Duodenal mucosa (tissue), 2 donors: ENCODE measurements around the gene NUDT4.

Experiments
- H3K27ac ChIP-seq: one replicate; pipeline ENCODE4 v1.7.0; 2013; ENCODE audit warnings: low read depth, low read length
- H3K27me3 ChIP-seq, 2 donors: one replicate each; pipeline ENCODE4 v1.7.0; 2013; ENCODE audit warnings: low read length in 2 of 2, control low read depth in 1 of 2; ENCODE audit not compliant: insufficient read depth in 2 of 2, control insufficient read depth in 1 of 2
- H3K36me3 ChIP-seq, 2 donors: one replicate each; pipeline ENCODE4 v1.7.0; 2013; ENCODE audit warnings: low read length in 2 of 2, control low read depth in 1 of 2; ENCODE audit not compliant: insufficient read depth in 2 of 2, control insufficient read depth in 1 of 2
- H3K4me1 ChIP-seq, 2 donors: one replicate each; pipeline ENCODE4 v1.7.0; 2013; ENCODE audit warnings: low read length in 2 of 2, control low read depth in 1 of 2; ENCODE audit not compliant: insufficient read depth in 2 of 2, control insufficient read depth in 1 of 2
- H3K4me3 ChIP-seq, 2 donors: one replicate each; pipeline ENCODE4 v1.7.0; 2013; ENCODE audit warnings: low read length in 2 of 2, low read depth in 1 of 2
- H3K9ac ChIP-seq, 2 donors: one replicate each; pipeline ENCODE4 v1.7.0; 2013; ENCODE audit warnings: low read length in 2 of 2, low read depth in 1 of 2
- H3K9me3 ChIP-seq, 2 donors: one replicate each; pipeline ENCODE4 v1.7.0; 2013; ENCODE audit warnings: low read length in 2 of 2, control low read depth in 1 of 2; ENCODE audit not compliant: control insufficient read depth in 1 of 2

Gene NUDT4

GRCh38 chr12:93441081-93441616 lies 63.4 kb downstream of the NUDT4 start:
- peak overlapping the region; percentile 79 to 95 for H3K4me3 ChIP-seq
- peaks cover 28 to 32% of the 10 kb centered on the region in 2 donors for H3K4me1 ChIP-seq
- H3K9me3 ChIP-seq, result no peaks in the 10 kb centered on the region
- H3K36me3 ChIP-seq, result no peaks in the 10 kb centered on the region
- no peaks in the 10 kb centered on the region for H3K27me3 ChIP-seq
- peak overlapping the region; percentile 79 to 92 for H3K9ac ChIP-seq
- H3K27ac ChIP-seq, result peak overlapping the region; percentile 86

DNA sequence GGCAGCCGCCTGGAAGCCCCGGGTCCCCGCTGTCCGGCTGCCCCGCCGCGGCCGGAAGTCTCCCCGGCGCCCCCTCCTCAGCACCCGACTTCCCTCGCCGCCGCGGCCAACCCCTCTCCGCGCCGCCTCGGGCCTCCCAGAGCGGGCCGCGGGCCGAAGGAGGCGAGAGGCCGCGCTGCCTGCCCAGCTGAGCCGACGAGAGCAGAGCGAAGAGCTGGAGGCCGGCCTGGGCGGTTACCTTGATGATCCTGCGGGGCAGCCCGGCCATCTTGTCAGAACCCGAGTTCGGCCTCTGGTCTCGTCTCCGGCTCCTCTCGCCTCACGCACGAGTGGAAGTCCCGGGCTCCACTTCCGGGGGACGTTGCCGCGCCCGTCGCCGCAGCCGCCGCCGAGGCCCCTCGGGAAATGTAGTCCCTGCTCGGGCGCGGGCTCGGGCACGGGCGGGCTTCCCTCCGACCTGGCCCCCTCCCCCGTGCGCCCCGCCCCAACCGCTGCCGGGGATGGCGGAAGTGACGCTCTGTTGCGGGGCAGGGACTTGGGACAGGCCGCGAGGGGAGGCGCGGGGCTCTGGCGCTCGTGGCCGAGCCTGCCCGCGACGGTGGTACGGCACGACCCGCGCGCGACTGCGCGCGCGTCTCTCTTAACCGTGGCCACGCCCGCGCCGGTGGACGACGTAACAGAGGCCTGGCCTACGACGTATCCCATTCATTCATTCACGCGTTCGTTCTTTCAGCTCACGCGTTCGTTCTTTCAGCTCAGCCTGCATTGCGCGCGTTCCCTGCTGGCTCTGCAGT lies 64.1 kb downstream of the NUDT4 start, which contains the start of gene UBE2N:
UBE2N (minus strand) TSS at position 331 of the 794 bp plus-strand sequence; CDS start at position 268, 63 bp downstream.
- Histone ChIP-seq H3K9ac (peak within 1 kb of the TSS; percentile 89 to 92), H3K9me3 (no peaks in the 10 kb centered on the region), H3K4me3 (peak within 1 kb of the TSS; percentile 79 to 95), H3K27me3 (no peaks in the 10 kb centered on the region), H3K27ac (peak within 1 kb of the TSS; percentile 86), H3K4me1 (peaks cover 28 to 32% of the 10 kb centered on the region in 2 donors), H3K36me3 (no peaks in the 10 kb centered on the region)

GRCh38 chr12:93442411-93443340 lies 65.0 kb downstream of the NUDT4 start:
- peak overlapping the region; percentile 89 to 92 for H3K9ac ChIP-seq
- H3K36me3 ChIP-seq, result no peaks in the 10 kb centered on the region
- H3K4me3 ChIP-seq, result peak overlapping the region; percentile 79 to 95
- peak overlapping the region; percentile 82 for H3K27ac ChIP-seq
- peaks cover 28 to 32% of the 10 kb centered on the region in 2 donors for H3K4me1 ChIP-seq
- H3K9me3 ChIP-seq, result no peaks in the 10 kb centered on the region
- H3K27me3 ChIP-seq, result no peaks in the 10 kb centered on the region

DNA sequence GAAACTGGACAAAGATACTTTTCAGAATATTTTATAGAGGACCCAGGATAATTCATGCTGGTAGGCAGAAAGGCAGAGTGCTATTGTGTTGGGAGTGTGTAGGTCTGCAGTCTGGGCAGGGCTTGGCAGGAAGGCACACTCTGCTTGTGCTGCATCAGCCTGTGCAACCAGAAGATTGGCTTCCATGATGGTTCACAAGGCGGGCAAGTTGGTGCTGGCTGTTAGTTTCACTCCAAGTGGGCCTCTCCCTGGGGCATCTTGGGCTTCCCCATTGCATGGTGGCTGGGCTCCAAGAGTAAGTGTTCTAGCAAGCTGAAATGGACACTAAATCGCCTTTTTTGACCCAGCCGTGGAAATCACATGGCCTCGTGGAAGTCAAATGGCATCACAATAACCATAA lies 65.9 kb downstream of the NUDT4 start:
- Histone ChIP-seq H3K4me3 (no peak overlapping the region), H3K27ac (no peak overlapping the region), H3K9me3 (no peaks in the 10 kb centered on the region), H3K27me3 (no peaks in the 10 kb centered on the region), H3K36me3 (no peaks in the 10 kb centered on the region), H3K9ac (no peak overlapping the region), H3K4me1 (peaks cover 21 to 26% of the 10 kb centered on the region in 2 donors)

- Histone ChIP-seq H3K9ac (no peak overlapping the region), H3K27me3 (no peaks in the 10 kb centered on the region), H3K4me1 (peaks cover 0 to 4% of the 10 kb centered on the region in 2 donors), H3K9me3 (no peaks in the 10 kb centered on the region), H3K27ac (no peak overlapping the region), H3K36me3 (no peaks in the 10 kb centered on the region), H3K4me3 (no peak overlapping the region)
Observed at GRCh38 chr12:93447555-93448290, 70.0 kb downstream of the NUDT4 start.

DNA sequence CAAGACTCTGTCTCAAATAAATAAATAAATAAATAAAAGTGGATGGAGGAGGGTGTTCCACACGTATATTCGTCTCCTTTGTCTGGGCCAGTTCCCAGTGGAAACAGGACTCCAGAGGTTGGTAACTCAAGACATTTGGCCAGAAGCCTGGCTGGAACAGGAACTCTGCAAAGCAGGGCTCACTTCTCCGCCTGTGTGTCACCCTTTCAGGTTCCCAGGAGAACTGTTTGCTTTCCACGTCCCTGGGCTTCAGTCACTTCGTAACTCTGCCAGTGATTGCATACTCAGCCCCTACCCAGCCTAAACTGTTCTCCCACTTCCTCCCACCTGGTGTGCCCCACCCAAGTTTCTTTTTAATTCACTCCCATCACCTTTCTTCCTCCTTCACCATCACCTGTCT lies 71.1 kb downstream of the NUDT4 start:
- Histone ChIP-seq H3K36me3 (no peaks in the 10 kb centered on the region), H3K4me3 (no peak overlapping the region), H3K4me1 (no peaks in the 10 kb centered on the region), H3K27ac (no peak overlapping the region), H3K9ac (no peak overlapping the region), H3K27me3 (no peaks in the 10 kb centered on the region), H3K9me3 (no peaks in the 10 kb centered on the region)

- Histone ChIP-seq H3K27me3 (no peaks in the 10 kb centered on the region), H3K9me3 (no peaks in the 10 kb centered on the region), H3K9ac (no peak overlapping the region), H3K27ac (no peak overlapping the region), H3K4me1 (no peaks in the 10 kb centered on the region), H3K4me3 (no peak overlapping the region), H3K36me3 (no peaks in the 10 kb centered on the region)
Observed at GRCh38 chr12:93449277-93449676, 71.6 kb downstream of the NUDT4 start.

DNA sequence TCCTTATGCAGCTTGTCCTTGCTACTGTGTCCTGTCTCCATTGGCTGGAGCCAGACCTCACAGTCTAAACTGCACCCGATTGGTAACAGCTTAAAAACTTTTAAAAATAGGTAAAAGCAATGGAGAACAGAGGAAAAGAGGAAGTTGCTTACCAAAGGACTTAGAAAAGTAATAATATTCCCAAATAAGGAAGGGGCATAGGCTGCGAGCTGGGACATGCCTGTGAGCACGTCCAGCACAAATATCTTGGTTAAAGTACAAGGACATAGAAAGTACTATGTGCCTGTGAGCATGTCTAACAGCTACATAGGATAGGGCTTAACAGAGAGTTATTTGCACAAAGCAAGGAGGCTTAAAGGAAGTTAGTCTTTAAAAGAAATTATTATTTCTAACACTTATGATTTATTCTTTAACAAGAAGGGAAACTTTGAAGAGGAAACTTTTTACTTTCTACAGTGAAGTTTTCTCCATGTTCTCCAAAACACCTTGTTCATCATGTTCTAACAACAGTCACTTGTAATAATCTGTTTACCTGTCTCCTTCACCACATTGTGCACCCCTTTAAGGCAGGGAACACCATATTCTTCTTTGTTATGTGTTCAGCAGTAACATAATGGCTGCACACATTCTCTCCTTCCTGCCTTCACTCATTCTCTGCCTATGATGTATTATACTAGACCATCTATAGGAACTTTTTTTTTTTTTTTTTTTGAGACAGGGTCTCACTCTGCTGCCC lies 73.9 kb downstream of the NUDT4 start:
- Histone ChIP-seq H3K9ac (no peak overlapping the region), H3K9me3 (no peaks in the 10 kb centered on the region), H3K27me3 (no peaks in the 10 kb centered on the region), H3K27ac (no peak overlapping the region), H3K36me3 (no peaks in the 10 kb centered on the region), H3K4me3 (no peak overlapping the region), H3K4me1 (no peaks in the 10 kb centered on the region)

DNA sequence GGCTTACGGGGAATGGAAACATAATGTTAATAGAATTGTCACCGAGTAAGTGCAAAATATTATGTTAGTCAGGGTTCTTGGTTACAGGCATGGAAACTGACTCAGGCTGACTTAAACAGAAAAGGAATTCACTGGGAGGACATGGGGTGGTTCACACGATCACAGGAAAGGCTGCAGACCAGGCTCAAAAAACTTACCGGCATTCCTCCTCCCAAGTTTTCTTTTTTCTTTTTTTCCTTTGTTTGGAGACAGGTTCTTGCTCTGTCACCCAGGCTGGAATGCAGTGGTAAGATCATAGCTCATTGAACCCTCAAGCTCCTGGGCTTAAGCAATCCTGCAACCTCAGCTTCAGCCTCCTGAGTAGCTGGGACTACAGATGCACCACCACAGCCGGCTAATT lies 75.9 kb downstream of the NUDT4 start:
- Histone ChIP-seq H3K36me3 (no peaks in the 10 kb centered on the region), H3K9me3 (no peaks in the 10 kb centered on the region), H3K9ac (no peak overlapping the region), H3K27me3 (no peaks in the 10 kb centered on the region), H3K4me1 (no peaks in the 10 kb centered on the region), H3K27ac (no peak overlapping the region), H3K4me3 (no peak overlapping the region)
